Nephron progenitor cell (in vitro differentiated cells): ENCODE measurements around the gene MAT1A.

ENCODE experiments used
- DNase-seq: peaks from one replicate; pipeline ENCODE4 v3.0.0; 2021
- H3K27ac Mint-ChIP-seq: 2 replicates; pipeline ENCODE4 v1.8.0; 2021; ENCODE audit warnings: mild to moderate bottlenecking, moderate library complexity, mixed read lengths
- H3K27me3 Mint-ChIP-seq: 2 replicates; pipeline ENCODE4 v1.8.0; 2021; ENCODE audit warnings: mild to moderate bottlenecking, low read depth, mixed read lengths; ENCODE audit not compliant: poor library complexity
- H3K36me3 Mint-ChIP-seq: 2 replicates; pipeline ENCODE4 v1.8.0; 2021; ENCODE audit warnings: low read depth, mixed read lengths
- H3K4me1 Mint-ChIP-seq: 2 replicates; pipeline ENCODE4 v1.8.0; 2021; ENCODE audit warnings: mixed read lengths
- H3K4me3 Mint-ChIP-seq: 2 replicates; pipeline ENCODE4 v1.8.0; 2021; ENCODE audit warnings: mild to moderate bottlenecking, moderate library complexity, mixed read lengths
- H3K9me3 Mint-ChIP-seq: 2 replicates; pipeline ENCODE4 v1.8.0; 2021; ENCODE audit warnings: mild to moderate bottlenecking, moderate library complexity, mixed read lengths
- TF ChIP-seq, protein P1 (sequence below): fragments of 200-600 bp; sonication (generic); IDR thresholded peaks from 2 replicates; pipeline ENCODE4 v1.5.0; 2021; ENCODE audit warnings: antibody characterized with exemption

MAT1A gene

DNA sequence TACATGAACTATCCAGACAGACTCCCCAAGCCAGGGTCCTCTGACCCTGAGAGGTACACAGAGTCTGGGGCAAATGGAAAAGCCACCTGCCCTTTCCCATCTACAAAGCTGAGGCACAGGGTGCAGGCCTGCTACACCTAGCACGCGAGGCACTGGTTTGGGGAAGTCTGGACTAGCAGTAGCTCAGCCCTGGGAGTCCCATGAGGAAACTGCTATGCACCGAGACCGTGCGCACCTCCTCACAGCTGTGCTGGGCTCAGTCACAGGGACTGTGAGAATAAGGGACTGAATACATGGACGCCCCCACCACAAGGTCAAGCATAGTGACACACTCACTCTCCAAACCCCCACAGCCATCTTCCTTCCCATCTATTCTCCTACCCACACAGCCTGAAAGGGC, 8.2 kb downstream of the MAT1A start:
- H3K4me3 Mint-ChIP-seq: no peak overlapping the region
- TF ChIP-seq, protein P1, sequence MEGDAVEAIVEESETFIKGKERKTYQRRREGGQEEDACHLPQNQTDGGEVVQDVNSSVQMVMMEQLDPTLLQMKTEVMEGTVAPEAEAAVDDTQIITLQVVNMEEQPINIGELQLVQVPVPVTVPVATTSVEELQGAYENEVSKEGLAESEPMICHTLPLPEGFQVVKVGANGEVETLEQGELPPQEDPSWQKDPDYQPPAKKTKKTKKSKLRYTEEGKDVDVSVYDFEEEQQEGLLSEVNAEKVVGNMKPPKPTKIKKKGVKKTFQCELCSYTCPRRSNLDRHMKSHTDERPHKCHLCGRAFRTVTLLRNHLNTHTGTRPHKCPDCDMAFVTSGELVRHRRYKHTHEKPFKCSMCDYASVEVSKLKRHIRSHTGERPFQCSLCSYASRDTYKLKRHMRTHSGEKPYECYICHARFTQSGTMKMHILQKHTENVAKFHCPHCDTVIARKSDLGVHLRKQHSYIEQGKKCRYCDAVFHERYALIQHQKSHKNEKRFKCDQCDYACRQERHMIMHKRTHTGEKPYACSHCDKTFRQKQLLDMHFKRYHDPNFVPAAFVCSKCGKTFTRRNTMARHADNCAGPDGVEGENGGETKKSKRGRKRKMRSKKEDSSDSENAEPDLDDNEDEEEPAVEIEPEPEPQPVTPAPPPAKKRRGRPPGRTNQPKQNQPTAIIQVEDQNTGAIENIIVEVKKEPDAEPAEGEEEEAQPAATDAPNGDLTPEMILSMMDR: no peak
- H3K27me3 Mint-ChIP-seq: peaks cover 9% of the 10 kb centered on the region
- H3K9me3 Mint-ChIP-seq: no peaks in the 10 kb centered on the region
- H3K27ac Mint-ChIP-seq: no peak overlapping the region
- peaks cover 35% of the 10 kb centered on the region for H3K4me1 Mint-ChIP-seq
- H3K36me3 Mint-ChIP-seq: no peaks in the 10 kb centered on the region
- DNase-seq: no peak

DNA sequence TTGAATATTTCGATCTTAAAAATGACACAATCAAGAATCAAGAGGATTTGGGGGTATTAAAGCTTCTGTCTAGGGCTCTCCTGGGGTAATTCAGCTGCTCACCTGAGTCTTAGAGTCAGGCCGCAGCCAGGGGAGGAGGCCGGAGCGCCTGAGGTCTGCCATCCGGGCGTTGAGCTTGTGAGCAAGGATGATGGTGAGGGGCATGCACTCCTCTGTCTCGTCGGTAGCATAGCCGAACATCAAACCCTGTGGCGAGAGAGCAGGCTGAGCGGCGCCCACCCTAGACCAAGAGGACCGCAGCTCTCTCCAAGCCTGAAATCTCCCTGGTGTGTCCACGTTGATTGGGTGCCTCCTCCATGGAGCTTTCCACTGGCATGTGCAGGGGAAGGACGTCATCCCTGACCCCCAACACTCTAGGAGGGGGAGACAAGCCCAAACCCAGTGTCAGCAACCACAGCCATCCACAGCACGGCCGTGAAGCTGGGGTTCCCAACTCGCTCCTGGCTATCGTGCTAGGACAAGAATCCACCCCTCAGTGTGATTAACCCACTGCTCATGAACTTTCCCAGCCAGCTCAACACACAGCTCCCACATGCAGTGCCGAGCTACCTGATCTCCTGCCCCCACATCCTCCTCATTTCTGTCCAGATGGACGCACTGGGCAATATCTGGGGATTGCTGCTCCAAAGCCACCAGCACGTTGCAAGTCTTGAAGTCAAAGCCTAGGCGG, 9.2 kb downstream of the MAT1A start:
- Mint-ChIP-seq H3K4me1 (peaks cover 35% of the 10 kb centered on the region), H3K9me3 (no peaks in the 10 kb centered on the region), H3K27ac (no peak overlapping the region), H3K36me3 (no peaks in the 10 kb centered on the region), H3K27me3 (peaks cover 9% of the 10 kb centered on the region), H3K4me3 (no peak overlapping the region)
- no peak for DNase-seq
- TF ChIP-seq, protein P1: no peak

DNA sequence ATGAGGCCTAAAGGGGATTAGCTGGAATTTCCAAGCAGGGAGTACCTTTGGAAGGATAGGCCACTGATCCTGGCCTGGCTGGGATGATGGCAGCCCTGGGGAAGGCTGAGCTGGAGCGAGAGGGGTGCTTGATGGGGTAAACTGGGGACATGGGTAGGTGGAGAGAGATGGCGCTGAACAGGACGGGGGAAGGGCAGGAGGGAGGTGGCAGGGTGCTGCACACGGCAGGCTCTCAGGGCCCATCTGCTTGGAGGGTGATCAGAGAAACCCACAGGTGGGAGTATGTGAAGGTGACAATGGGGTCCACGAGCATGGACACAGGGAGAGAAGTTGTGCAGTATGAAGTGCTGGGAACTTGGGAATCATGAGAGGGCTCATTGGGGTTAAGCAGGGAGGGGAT, 10.3 kb downstream of the MAT1A start:
- TF ChIP-seq, protein P1: no peak

DNA sequence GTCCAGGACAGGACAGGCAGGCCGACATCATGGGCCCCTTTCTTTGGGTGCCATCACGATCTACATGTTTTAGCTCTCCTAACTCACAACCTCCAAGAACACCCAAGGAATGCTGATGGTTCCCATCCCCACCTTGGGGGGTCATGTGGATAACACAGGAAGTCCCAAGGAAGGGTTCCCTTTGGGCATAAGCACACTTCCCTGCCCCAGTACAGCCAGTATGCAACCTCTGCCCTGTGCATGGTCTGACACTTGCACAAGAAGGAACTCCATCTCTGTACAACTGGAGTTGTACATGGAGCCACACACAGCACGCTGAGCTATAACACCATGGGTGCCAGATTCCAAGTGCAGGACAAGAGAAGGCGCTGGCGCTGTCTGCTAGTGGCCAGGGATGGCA, 11.0 kb downstream of the MAT1A start:
- Mint-ChIP-seq H3K4me1 (peaks cover 31% of the 10 kb centered on the region), H3K36me3 (no peaks in the 10 kb centered on the region), H3K27me3 (peaks cover 14% of the 10 kb centered on the region), H3K9me3 (no peaks in the 10 kb centered on the region), H3K4me3 (no peak overlapping the region), H3K27ac (peak overlapping the region; percentile 88)
- TF ChIP-seq, protein P1: no peak
- DNase-seq: no peak

More for the DNA sequence above, 10.3 kb downstream of the MAT1A start:
- H3K4me1 Mint-ChIP-seq: peaks cover 35% of the 10 kb centered on the region
- H3K27ac Mint-ChIP-seq: peak overlapping the region; percentile 88
- no peak overlapping the region for H3K4me3 Mint-ChIP-seq
- H3K9me3 Mint-ChIP-seq: no peaks in the 10 kb centered on the region
- peaks cover 12% of the 10 kb centered on the region for H3K27me3 Mint-ChIP-seq
- no peak for DNase-seq
- H3K36me3 Mint-ChIP-seq: no peaks in the 10 kb centered on the region

DNA sequence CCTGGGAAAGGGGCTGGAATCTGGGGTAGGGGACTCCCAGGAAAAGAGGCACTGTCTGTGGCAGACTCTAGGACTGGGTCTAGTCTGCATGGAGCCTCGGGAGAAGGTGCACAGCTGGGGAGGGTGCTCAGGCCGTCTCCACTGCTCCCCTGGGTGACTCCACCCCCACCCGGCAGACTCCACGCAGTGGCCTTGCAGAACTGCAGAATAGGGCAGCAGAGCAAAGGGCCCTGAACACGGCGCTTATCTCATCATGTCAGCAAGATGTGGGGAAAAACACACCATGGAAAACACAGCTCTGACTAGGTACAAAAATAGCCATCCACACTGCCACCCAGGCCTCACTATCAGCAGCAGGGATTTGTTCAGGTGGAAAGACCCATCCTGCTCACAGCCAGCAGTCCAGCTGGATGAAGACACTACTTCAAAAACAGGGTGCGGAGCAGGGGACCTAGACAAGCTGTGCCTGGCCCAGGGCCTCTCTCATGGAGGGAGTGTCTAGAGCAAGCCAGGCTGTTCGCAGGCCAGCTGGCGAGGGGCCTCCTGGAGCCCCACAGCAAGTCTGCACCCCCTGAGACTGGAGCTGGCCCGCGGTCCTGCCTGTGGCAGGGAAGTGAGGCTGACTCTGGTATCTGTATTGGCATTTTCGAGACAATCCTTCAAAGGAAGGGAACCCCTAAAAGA, 11.7 kb downstream of the MAT1A start:
- Mint-ChIP-seq H3K36me3 (no peaks in the 10 kb centered on the region), H3K4me1 (peaks cover 31% of the 10 kb centered on the region), H3K9me3 (no peaks in the 10 kb centered on the region), H3K4me3 (no peak overlapping the region), H3K27me3 (peaks cover 14% of the 10 kb centered on the region), H3K27ac (no peak overlapping the region)
- TF ChIP-seq, protein P1: no peak
- no peak for DNase-seq
